HG03378 (cell line): ENCODE data around the gene NPIPB2.

Experiments
- ATAC-seq: cut with Tn5 transposase; IDR thresholded peaks from one replicate; pipeline ENCODE4 v1.9.1; 2021; ENCODE audit warnings: mild to moderate bottlenecking, moderate library complexity; ENCODE audit not compliant: unreplicated experiment

Gene NPIPB2

DNA sequence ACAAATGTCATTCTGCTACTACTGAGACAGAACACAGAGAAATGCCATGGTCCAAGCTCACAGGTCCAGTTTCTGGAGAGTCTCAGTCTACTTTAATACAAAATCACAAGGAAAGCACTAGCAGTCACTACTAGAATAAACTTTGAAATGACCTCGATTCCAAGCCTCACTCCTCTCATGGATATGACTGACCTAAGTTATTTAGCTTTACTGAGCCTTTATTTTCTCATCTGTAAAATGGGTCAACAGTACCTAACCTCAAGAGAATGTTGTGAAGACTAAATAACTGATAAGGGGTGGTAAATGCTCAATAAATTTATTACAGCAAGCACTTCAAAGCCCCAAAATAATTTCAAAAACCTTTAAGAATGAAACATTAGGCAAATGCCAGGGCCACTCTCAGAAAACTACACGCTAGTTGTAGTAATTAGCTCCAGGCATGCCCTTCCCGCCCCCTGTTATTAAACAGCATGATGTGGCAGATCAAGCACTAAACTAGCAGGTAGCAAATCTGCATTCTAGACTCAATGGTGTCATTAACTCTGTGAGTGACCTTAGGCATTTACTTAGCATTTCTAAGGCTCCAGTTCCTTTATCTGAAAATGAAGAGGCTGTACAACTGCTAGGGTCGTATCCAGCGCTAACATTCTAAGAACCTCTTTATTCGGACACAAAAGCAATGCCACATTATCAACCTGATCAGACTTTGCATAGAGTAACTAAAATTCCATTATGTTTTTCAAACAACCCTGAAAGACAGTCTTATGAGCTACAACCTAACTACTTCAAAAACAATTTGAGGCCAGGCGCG, 34.5 kb downstream of the NPIPB2 start:
- ATAC-seq = no peak

DNA sequence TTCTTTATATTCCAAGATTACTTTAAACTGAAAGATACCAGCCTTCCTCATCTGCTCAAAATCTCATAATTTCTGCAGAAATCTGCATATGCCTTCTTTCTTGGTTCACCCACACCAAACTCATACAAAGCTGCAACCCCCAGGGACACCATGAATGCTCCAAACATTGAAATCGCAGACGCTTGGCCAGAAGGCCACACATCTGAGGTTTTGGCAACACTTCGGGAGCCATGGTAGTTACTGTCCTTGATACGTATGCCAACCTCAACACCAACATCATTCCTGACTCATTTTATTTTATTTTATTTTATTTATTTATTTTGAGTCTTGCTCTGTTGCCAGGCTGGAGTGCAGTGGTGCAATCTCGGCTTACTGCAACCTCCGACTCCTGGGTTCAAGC, 37.9 kb downstream of the NPIPB2 start:
- ATAC-seq = no peak

DNA sequence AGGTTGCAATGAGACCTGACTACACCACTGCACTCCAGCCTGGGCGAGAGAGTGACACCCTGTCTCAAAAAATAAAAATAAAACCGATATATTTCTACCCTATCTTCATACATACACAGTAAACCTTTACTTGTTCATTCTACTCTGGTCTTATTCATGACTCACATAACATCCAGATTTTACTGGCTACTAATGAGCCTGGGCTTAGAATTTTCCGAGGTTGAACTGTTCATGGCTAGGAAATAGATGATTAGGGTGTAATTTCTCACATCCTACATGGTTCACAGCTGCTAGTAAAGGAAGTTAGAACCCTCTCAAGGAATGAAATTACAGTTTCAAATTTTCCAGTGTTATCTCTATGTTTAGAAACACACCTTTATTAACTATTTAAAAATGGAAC, 40.8 kb downstream of the NPIPB2 start:
- ATAC-seq = no peak

DNA sequence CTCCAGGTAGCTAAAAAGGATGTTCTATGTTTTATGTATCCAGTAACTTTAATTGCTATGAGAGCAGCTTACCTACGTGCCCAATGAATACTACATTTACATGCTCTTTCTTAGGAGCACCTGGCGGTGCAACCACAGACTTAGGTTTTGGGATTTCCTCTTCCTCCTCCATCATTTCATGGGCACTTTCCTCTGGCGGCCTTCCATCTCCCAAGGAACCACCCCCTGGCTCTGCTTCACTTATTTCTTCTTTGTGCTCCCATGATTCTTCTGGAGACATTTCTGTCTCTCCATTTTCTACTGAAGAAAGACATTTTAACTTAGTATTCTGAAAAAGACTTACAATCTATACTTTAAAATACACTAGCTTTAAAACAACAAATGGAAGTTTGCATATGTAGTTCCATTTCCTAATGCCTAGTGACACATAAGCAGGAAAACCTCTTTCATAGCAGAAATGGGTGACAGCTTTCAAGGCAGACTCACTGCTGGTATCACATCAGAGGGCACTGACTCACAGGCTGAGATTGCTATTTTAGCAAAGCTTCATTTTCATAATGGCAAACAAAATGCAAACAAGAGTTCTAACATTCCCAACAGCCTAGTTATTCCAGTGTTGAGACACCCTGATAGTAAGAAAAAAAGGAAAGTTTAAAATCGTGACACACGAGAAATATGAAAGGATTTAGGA, 45.2 kb downstream of the NPIPB2 start:
- ATAC-seq = no peak

DNA sequence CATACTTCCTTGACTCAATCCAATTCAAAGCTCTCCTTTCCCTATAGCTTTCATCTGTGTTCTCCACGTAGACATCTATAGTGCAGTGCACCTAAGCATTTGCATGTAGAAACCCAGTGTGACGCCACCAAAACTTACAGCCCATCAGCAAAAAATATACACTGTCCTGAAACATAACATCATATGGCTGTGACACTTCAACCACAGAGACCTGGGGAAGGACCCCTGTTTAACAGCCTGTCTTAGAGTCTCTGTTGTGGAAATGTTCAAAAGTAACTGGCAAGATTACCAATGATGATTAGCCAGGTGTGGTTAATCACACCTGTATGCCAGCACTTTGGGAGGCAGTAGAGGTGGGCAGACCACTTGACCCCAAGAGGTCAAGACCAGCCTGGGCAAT, 48.3 kb downstream of the NPIPB2 start:
- ATAC-seq = no peak

DNA sequence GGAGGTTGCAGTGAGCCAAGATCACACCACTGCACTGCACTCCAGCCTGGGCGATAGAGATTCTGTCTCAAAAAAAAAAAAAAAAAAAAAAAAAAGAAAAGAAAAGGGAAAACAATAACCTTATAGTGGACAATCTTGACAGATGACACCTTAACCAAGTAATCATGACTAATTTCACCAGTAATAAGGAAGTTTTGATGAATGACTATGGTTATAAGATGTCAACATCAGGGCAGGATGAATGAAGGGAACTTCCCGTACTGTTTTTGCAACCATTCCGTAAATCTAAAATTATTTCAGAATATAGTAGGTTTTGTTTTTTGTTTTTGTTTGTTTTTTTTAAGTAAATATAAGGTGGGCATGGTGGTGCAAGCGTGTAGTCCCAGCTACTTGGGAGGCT, 49.1 kb downstream of the NPIPB2 start:
- no peak for ATAC-seq

DNA sequence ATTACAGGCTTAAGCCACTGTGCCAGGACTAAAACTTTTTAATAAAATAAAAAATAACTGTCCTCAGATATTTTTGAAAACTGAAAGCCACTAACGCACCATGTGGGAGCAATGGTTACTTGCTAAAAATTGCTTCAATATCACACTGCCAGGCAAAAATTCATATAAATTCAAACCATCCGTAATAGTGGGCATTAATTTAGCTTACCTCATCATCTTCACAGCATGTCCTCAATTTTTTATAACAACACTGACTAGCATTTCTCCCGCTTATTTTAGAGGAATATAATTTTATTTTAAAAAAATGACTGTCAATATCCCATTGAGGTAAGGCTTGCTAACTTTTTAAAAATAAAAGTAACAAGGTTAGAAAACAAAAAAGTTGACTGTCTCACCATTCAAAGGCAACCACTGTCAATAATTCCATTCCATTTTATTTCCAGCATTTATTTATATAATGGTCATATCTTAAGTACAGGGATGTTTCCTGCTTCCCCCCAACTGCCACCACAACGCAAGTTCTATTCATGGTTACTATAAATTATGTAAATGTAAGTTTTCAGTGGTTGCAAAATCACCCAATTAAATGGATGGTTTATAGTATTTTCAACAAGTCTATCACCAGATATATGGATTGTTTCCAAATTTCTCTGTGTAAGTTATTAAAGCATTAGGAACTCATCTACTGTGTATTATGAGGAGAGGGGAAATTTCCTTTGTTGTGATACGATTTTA, 51.4 kb downstream of the NPIPB2 start:
- ATAC-seq = no peak

DNA sequence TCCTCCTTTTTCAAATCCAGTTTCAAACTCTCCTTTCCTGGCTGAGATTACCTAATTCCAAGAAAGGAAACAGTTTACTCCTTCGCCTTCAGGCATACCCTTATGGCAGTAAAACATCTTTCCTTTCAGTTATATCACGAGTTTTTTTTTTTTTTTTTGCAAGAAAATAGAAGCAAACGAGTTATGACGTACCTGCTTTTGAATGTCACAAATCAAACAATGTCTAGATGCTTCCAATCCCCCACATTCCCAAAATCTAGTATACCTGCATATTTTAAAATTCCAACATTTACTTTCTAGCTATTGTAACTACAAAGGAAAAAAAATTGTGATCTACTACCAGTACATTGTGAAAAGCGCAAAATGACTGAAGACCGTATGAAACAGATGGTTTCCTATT, 55.0 kb downstream of the NPIPB2 start:
- no peak for ATAC-seq

DNA sequence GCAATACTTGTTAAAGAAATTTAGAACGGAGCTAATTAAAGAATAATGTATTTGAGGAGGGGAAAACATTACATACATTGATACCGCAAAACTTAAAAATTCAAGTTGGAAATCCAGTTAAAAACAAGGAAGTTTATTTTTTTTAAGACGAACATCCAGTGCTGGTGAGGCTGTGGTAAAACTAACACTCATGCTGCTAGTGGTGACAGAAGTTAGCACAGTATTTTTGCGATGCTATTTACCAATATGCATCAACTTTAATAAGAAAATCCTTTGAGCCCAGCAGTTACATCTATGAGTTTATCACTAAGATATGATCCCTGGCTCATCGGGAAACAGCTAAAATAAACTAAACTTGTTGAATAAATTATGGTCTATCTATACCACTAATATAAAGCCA, 57.8 kb downstream of the NPIPB2 start:
- ATAC-seq = no peak

DNA sequence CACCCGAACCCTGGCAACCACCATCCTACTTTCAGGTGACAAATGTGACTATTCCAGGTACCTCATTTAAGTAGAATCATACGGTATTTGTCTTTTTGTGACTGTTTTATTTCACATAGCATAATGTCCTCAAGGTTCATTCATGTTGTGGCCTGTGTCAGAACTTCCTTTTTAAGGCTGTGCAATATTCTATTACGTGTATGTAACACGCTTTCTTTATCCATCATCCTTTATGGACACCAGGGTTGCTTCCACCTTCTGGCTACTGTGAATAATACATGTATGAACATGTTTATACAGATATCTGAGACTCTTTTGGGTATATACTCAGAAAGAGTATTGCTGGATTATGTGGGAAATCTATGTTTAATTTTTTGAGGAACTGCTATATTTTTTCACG, 61.8 kb downstream of the NPIPB2 start:
- no peak for ATAC-seq

DNA sequence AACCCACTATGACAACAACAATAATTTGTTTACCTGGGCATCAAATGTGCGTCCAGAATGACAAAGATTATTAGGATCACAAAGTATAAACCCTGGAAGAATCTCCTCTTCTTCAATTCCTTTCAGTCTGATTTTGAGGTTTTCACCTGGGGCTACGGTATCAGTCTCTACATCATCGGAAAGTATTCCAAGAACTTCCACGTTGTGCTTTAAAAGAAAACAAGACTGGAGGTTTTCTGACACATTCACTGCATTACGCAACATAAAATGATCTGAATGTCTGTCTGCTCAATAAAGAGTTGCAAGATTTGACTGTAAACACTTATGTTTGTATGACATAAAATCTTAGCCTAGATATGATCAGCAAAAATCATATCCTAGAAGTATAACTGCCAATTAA, 64.5 kb downstream of the NPIPB2 start:
- no peak for ATAC-seq
